Measurements from ENCODE around the gene BPHL.
A peak's percentile ranks its signal among the peaks of the same experiment; 100 is the strongest.
"Not testable (repeated sequence)": the region's sequence is repeated elsewhere in the genome, so short reads cannot be mapped to it uniquely, and the experiment has no call there.

Gene BPHL

GRCh38 chr6:3157131-3157933 is 38.8 kb downstream of the BPHL start, which contains the start of gene TUBB2A:
Gene TUBB2A (minus strand): TSS chr6:3157544. CDS start chr6:3157463, 81 bp downstream.
- DNase-seq, result peak; percentile 95

GRCh38 chr6:3159805-3160781 is 41.6 kb downstream of the BPHL start:
- DNase-seq, result peak; percentile 88

GRCh38 chr6:3162067-3162497 is 43.6 kb downstream of the BPHL start:
- DNase-seq, result no peak

GRCh38 chr6:3162565-3163247 is 44.2 kb downstream of the BPHL start:
- peak; percentile 86 for DNase-seq

GRCh38 chr6:3163248-3163594 is 44.7 kb downstream of the BPHL start:
- DNase-seq, result no peak

- no peak for DNase-seq
Observed at GRCh38 chr6:3164388-3164787, 45.9 kb downstream of the BPHL start.

- DNase-seq, result no peak
Observed at GRCh38 chr6:3165631-3166534, 47.4 kb downstream of the BPHL start.

GRCh38 chr6:3166535-3167225 is 48.2 kb downstream of the BPHL start:
- not testable (repeated sequence) for DNase-seq

GRCh38 chr6:3168046-3168445 is 49.5 kb downstream of the BPHL start:
- DNase-seq, result not testable (repeated sequence)

- DNase-seq, result not testable (repeated sequence)
Observed at GRCh38 chr6:3170676-3171075, 52.2 kb downstream of the BPHL start.

- not testable (repeated sequence) for DNase-seq
Observed at GRCh38 chr6:3171313-3172175, 53.0 kb downstream of the BPHL start.

- DNase-seq, result not testable (repeated sequence)
Observed at GRCh38 chr6:3172789-3173188, 54.3 kb downstream of the BPHL start.

- DNase-seq, result not testable (repeated sequence)
Observed at GRCh38 chr6:3173636-3174089, 55.2 kb downstream of the BPHL start.

- DNase-seq, result no peak
Observed at GRCh38 chr6:3175715-3176402, 57.3 kb downstream of the BPHL start.

GRCh38 chr6:3176562-3177355 is 58.2 kb downstream of the BPHL start:
- peak; percentile 71 for DNase-seq

GRCh38 chr6:3178666-3179065 is 60.2 kb downstream of the BPHL start:
- not testable (repeated sequence) for DNase-seq

- DNase-seq, result not testable (repeated sequence)
Observed at GRCh38 chr6:3179945-3180344, 61.4 kb downstream of the BPHL start.

GRCh38 chr6:3181105-3181504 is 62.6 kb downstream of the BPHL start:
- no peak for DNase-seq

- no peak for DNase-seq
Observed at GRCh38 chr6:3183066-3183465, 64.6 kb downstream of the BPHL start.

Measured in activated effector memory CD4-positive, alpha-beta T cell treated with anti-CD3 and anti-CD28 coated beads, Interleukin-2, amount 50 U/mL, for 16 hours (primary cell).